Gastrocnemius medialis (tissue), 4 donors: ENCODE measurements around the gene SOD3. TPM values are rescaled to one million over a fixed set of nuclear protein-coding genes. Genes with fewer than 3 reads are reported as not detected.

Experiments
- ATAC-seq, 2 donors: fragments of 150-250 bp; one replicate each; pipeline ENCODE4 v1.9.1; 2016
- DNase-seq, 2 donors: peaks; one replicate each; pipeline ENCODE4 v3.0.0-alpha.2; 2019
- H3K27ac ChIP-seq, 4 donors: fragments of 200-600 bp; sonication (generic); 1 replicate in 1 of 4; 2 replicates in 3 of 4; pipeline ENCODE4 v1.5.1; 2016 to 2018; ENCODE audit warnings: mild to moderate bottlenecking in 2 of 4, moderate library complexity in 1 of 4
- H3K27me3 ChIP-seq, 3 donors: fragments of 200-600 bp; sonication (generic) in 2 of 3; 1 replicate in 1 of 3; 2 replicates in 2 of 3; pipeline versions ENCODE4 v1.5.1 to v1.6.0; 2016 to 2019; ENCODE audit warnings: mild to moderate bottlenecking in 1 of 3, moderate library complexity in 1 of 3
- H3K36me3 ChIP-seq, 2 donors: fragments of 200-600 bp; sonication (generic) in 1 of 2; one replicate each; pipeline ENCODE4 v1.5.1; 2017 to 2018
- H3K4me1 ChIP-seq, 2 donors: fragments of 200-600 bp; sonication (generic) in 1 of 2; one replicate each; pipeline ENCODE4 v1.5.1; 2016 to 2017; ENCODE audit warnings: mild to moderate bottlenecking in 2 of 2
- H3K4me3 ChIP-seq, 4 donors: fragments of 200-600 bp; sonication (generic) in 3 of 4; 1 replicate in 1 of 4; 2 replicates in 3 of 4; pipeline ENCODE4 v1.5.1; 2016 to 2019; ENCODE audit warnings: mild to moderate bottlenecking in 2 of 4
- H3K9me3 ChIP-seq, 3 donors: fragments of 200-600 bp; sonication (generic) in 2 of 3; 1 replicate in 1 of 3; 2 replicates in 2 of 3; pipeline ENCODE4 v1.5.1; 2016 to 2019
- POLR2A ChIP-seq, 2 donors: fragments of 450-650 bp; IDR thresholded peaks; one replicate each; pipeline ENCODE4 v1.6.1; 2017; ENCODE audit warnings: antibody characterized with exemption in 2 of 2, mild to moderate bottlenecking in 2 of 2, moderate library complexity in 2 of 2
- in situ Hi-C, 4 donors: fragments of 200-750 bp; cut with MboI; loops; one replicate each; pipeline versions ENCODE4 v1.15.0 to v1.8.0; 2017; ENCODE audit warnings: low sequenced_read_pairs in 4 of 4
- intact Hi-C: fragments of 100-400 bp; cut with DNase I; formaldehyde crosslinking; loops from one replicate; pipeline ENCODE4 v1.15.1; 2023; ENCODE audit warnings: low total_unique reads
- total RNA-seq, 4 donors: library from RNA; depleted of rRNA; stranded (reverse); fragments of >200 nt; gene quantifications; one replicate each; pipeline versions ENCODE4 v1.1.0 to v1.2.3, GENCODE V29; 2016
- TF ChIP-seq, protein P1 (sequence below), 5 experiments: fragments of 450-650 bp in 3 of 5; fragments of 200-600 bp in 2 of 5; sonication (generic) in 2 of 5; IDR thresholded peaks in 4 of 5; conservative IDR thresholded peaks in 1 of 5; 1 replicate in 4 of 5; 2 replicates in 1 of 5; pipeline ENCODE4 v1.5.1; 2016 to 2019; ENCODE audit warnings: antibody characterized with exemption in 5 of 5, mild to moderate bottlenecking in 3 of 5, moderate library complexity in 3 of 5

The SOD3 gene
- total RNA-seq, 4 donors from 2014 or later, result 2.5 to 13.0 (median 5.9) TPM

DNA sequence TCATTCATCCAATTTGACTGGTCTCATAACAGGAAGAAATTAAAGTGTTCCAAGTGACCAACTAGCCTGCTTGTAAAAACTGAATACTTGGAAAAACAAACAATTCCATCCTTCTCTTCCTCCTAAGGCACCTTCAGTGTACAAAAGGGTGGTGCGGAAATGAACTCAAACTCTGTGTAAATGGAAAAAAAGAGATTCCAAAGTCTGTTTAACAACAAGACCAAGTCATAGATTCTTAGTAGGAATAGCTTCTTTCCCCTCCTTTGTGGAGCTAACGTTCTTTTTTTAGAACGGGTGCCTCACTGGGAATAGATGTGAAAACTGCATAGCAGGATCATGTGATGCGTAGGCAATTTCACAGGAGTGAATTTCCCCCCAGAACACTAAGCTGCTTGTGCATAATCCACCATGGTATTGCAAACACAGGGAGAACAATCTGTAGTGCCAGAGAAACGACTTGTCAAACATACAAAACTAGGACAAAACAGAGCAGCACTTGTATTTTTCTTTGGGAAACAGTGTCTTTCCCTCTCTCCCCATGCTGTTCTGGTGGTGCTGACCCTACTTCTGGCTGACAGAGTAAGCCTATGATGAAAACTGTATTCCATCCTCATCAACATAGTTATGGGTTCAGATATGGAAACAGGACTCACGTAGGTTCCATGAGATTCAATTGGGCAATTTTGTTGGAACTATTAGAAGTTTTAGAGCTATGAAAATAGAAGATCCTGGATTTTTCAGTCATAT is 13.2 kb upstream of the SOD3 start:
- intact Hi-C loops (loop anchor here (5.0 kb wide), 1 partner anchor 50 kb away; no protein-coding TSS in a partner anchor), in situ Hi-C loops (loop anchor here in 2 of 4 donors (25.0 kb wide), 1 partner anchor 295 kb away; no protein-coding TSS in a partner anchor)
- Histone ChIP-seq H3K4me3 (no peak overlapping the region), H3K9me3 (no peaks in the 10 kb centered on the region), H3K36me3 (no peaks in the 10 kb centered on the region), H3K4me1 (peaks cover 7 to 16% of the 10 kb centered on the region in 2 donors), H3K27me3 (no peaks in the 10 kb centered on the region), H3K27ac (peak overlapping the region in 3 of 4 donors; percentile 34 to 47 (median 38))
- peak; percentile 58 to 67 for ATAC-seq
- DNase-seq, result no peak
- TF ChIP-seq, protein P1, sequence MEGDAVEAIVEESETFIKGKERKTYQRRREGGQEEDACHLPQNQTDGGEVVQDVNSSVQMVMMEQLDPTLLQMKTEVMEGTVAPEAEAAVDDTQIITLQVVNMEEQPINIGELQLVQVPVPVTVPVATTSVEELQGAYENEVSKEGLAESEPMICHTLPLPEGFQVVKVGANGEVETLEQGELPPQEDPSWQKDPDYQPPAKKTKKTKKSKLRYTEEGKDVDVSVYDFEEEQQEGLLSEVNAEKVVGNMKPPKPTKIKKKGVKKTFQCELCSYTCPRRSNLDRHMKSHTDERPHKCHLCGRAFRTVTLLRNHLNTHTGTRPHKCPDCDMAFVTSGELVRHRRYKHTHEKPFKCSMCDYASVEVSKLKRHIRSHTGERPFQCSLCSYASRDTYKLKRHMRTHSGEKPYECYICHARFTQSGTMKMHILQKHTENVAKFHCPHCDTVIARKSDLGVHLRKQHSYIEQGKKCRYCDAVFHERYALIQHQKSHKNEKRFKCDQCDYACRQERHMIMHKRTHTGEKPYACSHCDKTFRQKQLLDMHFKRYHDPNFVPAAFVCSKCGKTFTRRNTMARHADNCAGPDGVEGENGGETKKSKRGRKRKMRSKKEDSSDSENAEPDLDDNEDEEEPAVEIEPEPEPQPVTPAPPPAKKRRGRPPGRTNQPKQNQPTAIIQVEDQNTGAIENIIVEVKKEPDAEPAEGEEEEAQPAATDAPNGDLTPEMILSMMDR (IDR thresholded peaks at IDR 0.05 in 4 of 5, conservative IDR thresholded peaks at IDR 0.05 in 1 of 5), result no peak
- TF ChIP-seq POLR2A (IDR thresholded peaks at IDR 0.05), result no peak

DNA sequence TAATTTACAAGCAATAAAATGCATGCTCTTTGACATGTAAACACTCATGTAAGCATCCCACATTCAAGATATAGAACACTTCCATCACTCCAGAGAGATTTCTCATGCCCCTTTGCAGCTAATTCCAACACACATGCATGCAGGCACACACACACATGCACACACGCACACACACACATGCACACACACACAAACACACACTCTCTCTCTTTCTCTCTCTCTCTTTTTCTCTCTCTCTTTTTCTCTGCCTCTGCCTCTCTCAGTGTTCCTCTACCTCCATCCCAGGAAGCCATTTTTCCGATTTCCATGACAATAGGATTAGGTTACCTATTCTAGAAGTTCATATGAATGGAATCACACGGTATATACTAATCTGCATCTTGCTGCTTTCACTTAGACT is 11.9 kb upstream of the SOD3 start:
- no peak for TF ChIP-seq POLR2A (IDR thresholded peaks at IDR 0.05)
- TF ChIP-seq, protein P1 (IDR thresholded peaks at IDR 0.05 in 4 of 5, conservative IDR thresholded peaks at IDR 0.05 in 1 of 5), result no peak
- H3K4me3 ChIP-seq, result no peak overlapping the region
- in situ Hi-C loops, result loop anchor here in 2 of 4 donors (25.0 kb wide), 1 partner anchor 296 kb away; no protein-coding TSS in a partner anchor
- H3K4me1 ChIP-seq, result peaks cover 7 to 16% of the 10 kb centered on the region in 2 donors
- intact Hi-C loops, result loop anchor here (5.0 kb wide), 1 partner anchor 51 kb away; no protein-coding TSS in a partner anchor
- H3K9me3 ChIP-seq, result no peaks in the 10 kb centered on the region
- no peaks in the 10 kb centered on the region for H3K36me3 ChIP-seq
- ATAC-seq (no peak), DNase-seq (no peak)
- no peak overlapping the region for H3K27ac ChIP-seq
- H3K27me3 ChIP-seq, result no peaks in the 10 kb centered on the region

DNA sequence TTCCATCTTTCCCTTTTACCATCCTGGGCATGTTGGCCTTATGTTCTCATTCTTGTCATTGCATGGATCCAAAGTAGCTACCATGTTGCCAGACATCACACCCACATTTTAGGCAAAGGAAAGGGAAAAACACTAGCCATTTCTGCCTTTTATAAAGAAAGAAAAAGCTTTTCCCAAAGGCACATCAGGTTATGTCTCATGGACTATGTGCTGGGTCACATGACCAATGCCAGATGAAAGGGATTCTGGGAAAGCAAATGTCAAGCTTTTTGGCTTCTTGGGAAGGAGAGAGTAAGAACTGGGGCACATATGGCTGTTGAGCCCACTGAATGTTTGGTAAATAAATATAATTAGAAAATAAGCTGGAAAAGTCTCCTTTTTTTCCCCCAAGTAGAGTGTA is 4.3 kb upstream of the SOD3 start:
- intact Hi-C loops, result loop anchor here (10.0 kb wide), 1 partner anchor 306 kb away; no protein-coding TSS in a partner anchor
- no peaks in the 10 kb centered on the region for H3K9me3 ChIP-seq
- TF ChIP-seq, protein P1 (IDR thresholded peaks at IDR 0.05 in 4 of 5, conservative IDR thresholded peaks at IDR 0.05 in 1 of 5), result no peak
- ATAC-seq, result no peak
- no peak for DNase-seq
- peaks cover 13 to 19% of the 10 kb centered on the region in 2 donors for H3K4me1 ChIP-seq
- H3K36me3 ChIP-seq, result no peaks in the 10 kb centered on the region
- H3K27me3 ChIP-seq, result no peaks in the 10 kb centered on the region
- H3K4me3 ChIP-seq, result no peak overlapping the region
- H3K27ac ChIP-seq, result no peak overlapping the region
- in situ Hi-C loops, result loop anchor here in 2 of 4 donors (25.0 kb wide), 1 partner anchor 304 kb away; no protein-coding TSS in a partner anchor

DNA sequence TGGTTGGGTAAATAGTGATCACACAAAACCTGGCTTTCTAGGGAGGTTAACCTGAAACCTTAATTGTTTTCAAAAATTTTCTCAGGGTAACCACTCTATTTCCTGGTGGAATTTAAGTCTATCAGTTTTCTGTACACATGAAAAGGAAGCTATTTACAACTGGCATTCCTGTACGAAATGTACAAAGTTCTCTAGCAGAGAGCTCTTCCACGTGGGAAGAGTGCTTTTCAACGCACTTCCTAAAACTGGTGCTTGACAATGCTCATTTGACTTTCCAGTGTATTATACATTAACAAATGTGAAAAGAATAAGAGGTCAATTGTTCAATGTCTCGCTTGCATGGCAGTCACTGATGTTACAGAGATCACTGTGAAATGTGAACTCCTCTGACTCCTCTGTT is 2.8 kb upstream of the SOD3 start:
- Histone ChIP-seq H3K4me1 (peaks cover 13 to 19% of the 10 kb centered on the region in 2 donors), H3K4me3 (no peak overlapping the region), H3K27me3 (no peaks in the 10 kb centered on the region), H3K9me3 (no peaks in the 10 kb centered on the region), H3K36me3 (no peaks in the 10 kb centered on the region), H3K27ac (no peak overlapping the region)
- TF ChIP-seq POLR2A (IDR thresholded peaks at IDR 0.05), result no peak
- TF ChIP-seq, protein P1 (IDR thresholded peaks at IDR 0.05 in 4 of 5, conservative IDR thresholded peaks at IDR 0.05 in 1 of 5), result no peak
- ATAC-seq (no peak), DNase-seq (no peak)
- in situ Hi-C loops, result loop anchor here in 2 of 4 donors (25.0 kb wide), 1 partner anchor 305 kb away; no protein-coding TSS in a partner anchor
- intact Hi-C loops, result loop anchor here (10.0 kb wide), 1 partner anchor 308 kb away; no protein-coding TSS in a partner anchor
